ENCODE results near the gene DDR2.
"Not testable (repeated sequence)": the region's sequence is repeated elsewhere in the genome, so short reads cannot be mapped to it uniquely, and the experiment has no call there.

DDR2 gene

DNA sequence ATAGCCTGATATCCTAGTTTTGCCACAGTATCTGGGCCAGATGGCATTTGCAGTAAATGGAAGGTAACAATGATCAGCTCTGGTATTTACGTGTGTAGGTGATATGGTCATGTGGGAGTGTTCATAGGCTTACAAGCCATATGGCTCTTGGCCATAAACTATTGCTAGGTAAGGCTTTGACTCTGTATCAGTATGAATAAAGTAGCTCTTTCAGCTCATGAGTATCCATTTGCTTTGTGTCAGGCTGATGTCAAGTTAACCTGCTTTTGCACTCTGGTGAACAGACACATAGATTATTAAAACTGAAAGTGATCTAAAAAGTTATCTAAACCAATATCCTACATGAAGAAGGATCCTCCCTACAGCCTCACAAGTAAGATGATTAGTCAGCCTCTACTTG is 69.0 kb downstream of the DDR2 start:
- DNase-seq: no peak

DNA sequence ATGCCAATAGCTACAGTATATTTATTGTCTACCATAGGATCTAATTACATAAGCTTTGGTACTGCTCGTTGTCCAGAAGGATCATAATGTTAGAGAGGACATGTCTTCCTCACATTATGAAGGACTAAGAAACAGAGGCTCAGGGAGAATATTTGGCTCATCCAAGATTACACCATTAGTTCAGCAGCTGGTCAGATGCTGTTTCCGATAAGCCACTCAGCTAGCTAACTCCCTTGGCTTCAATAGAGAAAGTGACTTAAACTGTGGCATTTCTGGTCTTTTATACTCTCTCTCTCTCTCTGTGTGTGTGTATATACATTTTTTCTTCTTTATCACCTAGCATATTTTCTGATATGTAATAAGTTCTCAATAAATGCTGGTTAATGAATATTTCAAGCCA is 70.4 kb downstream of the DDR2 start:
- no peak for DNase-seq

DNA sequence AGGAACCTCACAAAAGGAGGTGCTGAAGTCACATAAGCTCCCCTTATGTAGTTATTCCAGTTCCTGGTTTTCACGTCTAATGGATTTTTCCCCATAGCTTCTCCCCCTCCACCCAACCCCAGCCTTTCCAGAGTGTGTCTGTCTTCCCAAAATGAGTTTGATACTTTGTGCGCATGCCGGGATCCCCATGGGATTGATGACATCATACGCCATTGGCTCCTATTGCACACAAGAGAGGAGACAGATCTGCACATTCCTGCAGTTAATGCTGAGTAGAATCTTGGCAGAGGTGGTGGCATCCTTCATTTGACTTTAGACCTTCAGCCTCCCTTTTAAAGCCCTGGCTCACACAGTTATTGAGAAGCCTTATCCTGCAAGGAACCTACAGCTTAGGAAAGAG is 71.4 kb downstream of the DDR2 start:
- DNase-seq: no peak

DNA sequence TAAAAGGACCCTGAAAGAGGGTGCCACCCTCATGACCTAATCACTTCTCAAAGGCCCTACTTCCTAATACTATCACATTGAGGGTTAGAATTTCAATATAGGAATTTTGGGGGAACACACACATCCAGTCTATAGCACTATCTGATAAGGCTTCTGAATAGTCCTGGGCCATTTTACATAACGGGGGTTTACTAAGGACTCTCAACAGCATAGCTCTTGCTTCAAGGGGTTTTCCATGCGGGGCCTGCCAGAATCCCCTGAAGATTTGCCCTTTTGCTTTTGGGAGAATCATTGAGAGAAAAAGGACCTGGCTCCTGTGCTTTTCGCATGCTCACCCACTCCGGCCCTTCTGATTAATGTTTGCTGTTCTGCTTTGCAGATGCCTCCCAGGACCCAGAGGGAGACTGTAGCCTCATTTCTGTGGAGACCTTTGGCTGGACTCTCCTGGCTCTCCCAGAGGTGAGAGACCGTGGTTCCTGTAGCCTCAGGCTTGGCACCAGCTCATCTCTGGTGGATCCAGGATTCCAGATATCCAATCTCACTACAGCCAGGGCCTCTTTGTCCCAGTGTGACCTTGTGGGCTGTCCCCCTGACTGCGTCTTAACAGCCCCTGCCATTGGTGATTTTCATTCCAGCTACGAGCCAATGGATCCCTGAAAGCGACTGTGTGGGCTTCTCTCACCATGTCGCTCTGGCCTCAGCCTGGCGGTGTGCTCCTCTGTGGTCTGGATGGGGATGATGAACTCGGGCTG is 72.6 kb downstream of the DDR2 start:
- DNase-seq: no peak

DNA sequence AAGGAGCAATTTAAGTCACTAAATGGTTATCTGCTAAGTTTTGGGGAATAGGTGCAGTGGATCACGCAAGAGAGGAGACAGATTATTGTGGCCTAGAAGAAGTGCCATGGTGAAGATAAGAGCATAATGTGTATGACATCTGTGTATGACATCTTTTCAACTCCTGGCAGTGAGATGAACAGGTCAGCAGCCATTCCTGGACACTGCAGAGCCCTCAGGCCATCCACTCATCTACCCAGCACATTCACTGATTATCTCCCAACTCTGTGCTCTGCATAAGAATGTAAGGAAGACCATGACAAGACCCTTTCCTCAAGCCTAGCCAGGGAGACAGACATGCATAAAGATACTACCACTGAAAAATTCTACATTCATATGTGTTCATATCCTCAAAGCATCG is 73.7 kb downstream of the DDR2 start:
- no peak for DNase-seq

DNA sequence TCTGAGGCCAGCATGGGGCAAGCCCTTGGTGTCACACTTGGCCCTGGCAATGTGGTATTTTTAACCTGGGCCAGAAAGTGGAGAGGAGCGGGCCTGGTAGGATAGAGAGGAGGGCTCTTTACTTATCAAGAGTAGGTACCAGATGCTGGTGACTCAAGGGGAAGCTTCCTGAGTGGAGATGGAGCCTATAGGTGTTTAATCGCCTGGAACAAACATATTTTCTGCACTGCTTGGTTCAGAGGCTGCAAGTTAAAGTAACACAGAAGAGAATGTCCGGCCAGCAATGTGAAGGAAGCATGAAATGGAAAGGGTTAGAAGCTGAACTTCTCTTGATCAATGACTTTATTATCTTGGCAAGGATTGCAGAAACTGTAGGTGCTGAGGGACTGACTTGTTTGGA is 74.3 kb downstream of the DDR2 start:
- no peak for DNase-seq

DNA sequence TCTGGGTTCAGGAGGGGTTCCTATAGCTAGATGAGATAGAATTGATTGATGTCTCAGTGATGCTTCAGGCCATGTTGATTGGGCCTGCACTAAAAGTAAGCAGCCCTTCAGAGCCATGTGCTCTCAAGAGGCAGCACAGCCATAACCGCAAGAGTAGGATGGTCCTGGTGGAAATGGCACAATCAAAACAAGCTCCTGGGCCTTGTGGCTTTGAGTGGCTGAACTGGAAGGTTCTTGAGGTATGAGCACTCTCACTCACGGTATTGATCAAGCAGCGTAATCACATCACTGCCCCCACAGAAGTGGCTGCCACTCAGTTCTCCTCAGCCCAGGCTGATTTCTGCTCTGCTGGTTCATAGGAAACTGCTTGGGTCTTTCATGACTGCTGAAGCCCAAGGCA is 76.0 kb downstream of the DDR2 start:
- DNase-seq: no peak

DNA sequence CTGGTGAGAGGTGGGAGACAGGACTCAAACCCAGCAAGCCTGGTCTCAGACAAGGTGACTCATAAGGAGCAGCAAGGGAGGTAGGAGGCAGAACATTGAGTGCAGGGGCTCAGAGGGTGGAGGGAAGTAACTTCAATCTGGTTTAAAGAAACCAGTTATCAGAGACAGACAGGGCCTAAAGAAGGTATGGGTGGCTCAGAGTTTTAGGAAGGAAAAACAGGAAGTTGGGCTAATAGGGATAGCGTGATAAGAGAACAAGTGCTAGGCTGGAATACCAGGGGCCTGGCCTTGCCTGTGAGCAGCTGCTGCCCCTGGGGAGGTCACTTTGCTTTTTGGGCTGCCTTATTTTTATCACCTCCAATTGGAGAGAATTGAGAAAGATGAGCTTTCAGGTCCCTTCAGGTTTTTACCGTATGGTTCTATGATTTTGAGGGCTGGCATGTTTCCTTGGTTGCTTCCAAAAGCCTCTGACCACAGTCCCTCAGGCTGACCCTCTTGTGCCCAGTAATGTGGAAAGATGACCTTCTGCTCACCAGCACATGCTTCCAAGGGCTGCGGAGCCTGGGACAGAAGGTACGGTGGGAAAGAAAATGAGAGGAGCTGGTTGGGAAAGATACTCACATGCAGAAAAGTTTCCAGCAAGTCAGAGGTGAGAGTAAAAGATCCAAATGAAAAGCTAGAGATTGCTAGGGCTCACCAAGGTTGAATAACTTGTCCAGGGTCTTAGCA is 77.0 kb downstream of the DDR2 start:
- DNase-seq: no peak

DNA sequence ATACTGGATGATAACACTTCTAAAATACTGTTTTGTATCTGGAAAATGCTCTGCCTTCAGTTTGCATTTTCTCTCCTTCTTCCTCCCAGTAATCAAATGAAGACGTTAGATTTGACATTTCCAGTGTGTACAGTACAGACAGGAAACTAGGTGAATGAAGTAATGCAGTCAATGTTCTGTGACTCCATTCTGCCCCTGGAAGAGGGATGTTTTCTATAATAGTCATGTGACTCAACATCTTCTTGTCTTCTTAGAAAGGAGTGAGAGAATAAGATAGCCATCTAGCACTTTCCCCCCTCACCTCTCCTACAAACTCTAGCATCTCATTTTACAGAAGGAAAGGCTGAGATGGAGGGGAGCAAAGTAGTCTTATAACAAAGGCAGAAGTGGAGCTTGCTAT is 77.6 kb downstream of the DDR2 start:
- no peak for DNase-seq

DNA sequence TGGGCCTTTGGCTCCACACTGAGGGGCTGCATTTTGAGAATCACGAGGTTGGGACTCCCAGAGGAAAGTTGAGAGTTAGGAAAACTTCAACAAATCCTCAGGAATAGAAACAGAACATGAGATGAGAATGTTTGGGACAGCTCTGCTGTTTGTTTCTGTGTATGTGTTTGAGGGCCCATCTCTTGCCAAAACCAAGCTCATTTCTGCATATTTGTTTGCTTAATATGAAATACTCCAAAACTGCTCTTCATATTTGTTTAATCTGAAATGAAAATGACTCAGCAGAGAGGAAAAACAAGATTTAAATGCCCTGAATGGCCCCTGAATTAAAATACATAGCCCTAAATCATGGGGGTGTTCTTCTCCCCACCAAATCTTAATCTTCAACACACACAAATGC is 78.1 kb downstream of the DDR2 start:
- no peak for DNase-seq

DNA sequence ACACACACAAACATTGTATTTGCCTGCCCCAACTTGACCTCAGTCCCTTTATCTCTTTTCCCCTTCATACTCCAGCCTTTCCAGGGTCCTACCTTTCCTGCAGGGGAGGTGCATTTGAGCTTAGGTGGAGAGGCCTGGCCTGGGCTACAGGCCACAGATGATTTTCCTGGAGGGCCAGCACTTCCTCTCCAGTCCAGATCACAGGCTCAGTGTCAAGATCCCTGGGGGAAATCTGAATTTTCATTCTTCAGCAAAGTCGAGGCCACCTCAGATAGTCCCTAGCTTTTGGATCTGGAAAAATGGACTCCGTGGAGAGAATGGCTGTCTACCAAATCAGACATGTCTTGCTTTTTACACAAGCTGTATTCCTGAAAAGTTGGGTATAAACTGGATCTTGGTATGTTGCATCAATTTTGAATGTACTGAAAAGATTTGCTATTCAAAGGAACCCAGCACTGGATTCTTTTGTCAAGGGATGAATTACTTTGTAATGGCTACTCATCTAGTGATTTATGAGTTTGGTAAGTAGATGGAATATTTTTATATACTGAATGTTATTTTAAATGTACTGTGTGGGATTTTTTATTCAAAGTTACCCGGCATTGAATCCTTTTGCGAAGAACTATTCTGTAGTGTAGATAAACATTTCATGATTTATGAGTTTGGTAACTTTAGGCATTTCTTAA is 78.7 kb downstream of the DDR2 start:
- no peak for DNase-seq

DNA sequence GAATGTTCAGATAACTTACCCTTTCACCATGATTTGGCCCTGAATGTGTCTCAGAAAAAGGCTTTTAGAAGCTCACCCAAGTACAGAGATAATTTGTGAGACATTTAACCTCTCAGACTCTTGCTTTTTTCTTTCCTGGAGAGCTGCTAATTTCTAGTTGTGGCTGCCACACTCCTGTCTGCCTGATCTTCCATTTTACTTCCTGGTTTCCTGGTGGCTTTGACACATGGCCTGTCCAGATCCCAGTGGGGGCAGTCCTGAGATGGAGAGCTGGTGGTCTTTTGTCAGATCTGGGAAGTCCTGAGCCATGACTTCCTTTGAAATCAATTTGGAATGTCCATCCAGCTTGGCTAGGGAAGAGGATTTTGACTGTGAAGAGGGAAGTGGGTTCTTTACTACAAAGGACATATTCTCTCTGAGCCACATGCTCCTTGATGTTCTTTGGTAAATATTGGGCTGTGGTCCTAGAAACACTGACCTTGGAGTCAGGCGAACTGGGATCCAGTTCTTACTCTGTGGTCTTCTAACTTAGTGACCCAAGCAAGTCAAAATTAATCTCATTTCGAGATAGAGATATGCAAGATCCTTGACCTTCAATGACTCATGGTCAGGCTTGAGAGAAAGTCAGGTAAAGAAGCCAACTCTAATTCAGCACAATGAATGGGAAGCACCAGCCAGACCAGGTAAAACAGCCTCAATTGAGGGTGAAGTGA is 80.2 kb downstream of the DDR2 start:
- no peak for DNase-seq

DNA sequence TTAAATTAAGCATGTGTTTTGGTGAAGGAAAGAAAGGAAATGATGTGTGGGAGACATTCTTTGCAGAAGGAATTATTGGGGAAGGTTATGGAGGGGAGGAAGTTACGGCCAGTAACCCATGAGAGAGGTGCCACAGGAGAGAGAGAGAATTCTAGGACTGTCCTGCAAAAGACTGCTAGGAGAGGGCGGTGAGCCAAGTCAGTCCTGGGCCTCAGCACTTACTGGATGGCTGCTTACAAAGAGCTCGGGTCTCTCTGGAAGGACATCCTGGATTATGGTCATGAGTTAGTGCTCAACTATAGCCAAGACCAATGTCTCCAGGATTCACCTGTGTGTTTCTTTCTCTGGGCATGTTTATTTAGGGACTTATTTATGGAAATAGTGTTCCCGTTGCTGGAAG is 83.9 kb downstream of the DDR2 start:
- no peak for DNase-seq

DNA sequence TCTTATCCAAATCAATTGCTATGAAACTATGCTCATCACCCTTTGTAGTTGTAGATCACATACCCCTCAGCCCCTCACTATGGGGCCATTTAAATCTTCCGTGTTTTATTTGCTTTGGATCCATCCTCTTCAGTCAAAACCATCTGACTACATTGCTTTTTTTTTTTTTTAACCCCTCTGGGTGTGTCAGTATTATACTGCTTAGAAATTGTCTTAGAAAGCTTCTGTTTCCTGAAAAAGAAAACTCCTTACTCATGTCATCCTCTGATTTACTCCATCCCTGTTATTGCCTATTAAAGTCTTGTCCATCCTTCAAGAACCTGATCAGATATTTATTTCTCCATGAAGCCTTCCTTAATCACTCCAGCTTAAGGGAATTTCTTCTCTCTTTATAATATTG is 84.3 kb downstream of the DDR2 start:
- DNase-seq: no peak

DNA sequence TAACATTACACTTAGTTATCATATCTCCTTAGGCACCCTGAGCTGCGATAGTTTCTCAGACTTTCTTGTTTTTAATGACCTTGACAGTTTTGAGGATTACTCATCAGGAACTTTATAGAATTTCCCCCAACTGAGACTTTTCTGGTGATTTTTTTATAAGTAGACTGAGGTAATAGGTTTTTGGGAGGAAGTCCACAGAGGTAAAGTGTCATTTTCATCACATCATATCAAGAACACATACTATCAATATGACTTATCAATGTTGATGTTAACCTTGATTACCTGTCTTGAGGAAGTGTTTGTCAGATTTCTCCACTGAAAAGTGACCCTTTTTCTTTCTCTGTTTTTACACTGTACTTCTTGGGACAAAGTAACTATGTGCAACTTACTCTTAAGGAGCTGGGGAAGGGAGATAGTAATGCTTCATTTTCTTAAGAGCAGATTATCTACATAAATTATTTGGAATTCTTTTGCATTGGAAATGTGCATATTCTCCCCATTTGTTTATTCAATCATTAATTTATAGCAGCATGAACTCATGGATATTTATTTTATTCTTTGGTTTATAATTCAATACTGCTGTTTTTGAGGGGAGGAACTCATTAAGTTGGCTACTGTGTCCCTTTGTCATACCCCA is 85.4 kb downstream of the DDR2 start:
- DNase-seq: no peak

DNA sequence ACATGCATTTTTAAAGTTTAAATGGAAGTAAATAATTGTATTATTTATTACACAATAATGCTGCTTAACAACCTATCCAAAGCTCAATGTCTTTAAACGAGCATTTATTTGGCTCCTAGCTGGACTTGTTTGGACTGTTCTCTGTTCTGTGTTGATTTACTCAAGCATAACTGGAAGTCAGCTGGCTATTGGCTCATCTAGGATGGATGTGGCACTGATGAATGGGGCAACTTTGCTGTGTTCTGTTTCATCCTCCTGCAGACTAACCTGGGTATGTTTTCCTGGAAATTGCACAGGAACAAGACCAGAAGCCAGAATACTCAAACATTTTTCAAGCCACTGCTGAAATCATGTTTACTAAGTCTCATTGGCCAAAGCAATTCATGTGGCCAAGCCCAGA is 87.4 kb downstream of the DDR2 start:
- no peak for DNase-seq

DNA sequence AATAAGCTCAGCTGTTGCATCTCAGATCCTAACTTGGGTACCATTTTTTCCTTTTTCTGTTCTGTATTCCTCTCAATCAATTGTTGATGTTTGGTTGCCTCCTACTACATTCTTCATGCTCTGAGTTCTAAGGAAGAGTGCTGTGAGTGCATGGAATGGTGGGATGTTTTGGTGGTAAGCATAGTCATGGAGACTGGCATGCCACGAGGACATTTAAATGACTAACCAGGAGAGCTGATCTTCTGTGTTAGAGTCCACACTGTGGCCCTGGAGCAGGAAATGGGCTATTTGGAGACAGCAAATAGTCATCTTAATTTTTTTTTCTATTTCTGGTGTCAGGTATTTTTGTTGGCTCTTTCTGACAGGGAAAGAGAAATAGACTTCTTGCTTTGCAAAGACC is 88.7 kb downstream of the DDR2 start:
- DNase-seq: no peak

DNA sequence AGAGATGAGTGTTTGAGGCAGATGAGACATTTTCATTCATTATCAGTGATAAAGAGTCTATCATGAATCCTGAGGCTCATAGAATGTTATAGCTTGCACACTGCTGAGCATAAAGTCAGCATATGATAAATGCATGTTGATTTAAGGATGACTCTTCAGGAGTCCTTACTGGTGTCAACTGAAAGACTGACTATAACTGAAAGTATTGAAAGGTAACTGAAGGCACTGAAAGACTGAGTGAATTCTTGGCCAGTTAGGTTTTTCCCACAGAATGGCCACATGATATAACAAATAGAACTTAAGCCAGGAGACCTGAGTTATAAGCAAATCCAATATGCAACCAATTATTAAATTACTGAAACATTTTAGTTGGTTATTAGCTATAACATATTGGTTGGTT is 89.2 kb downstream of the DDR2 start:
- no peak for DNase-seq

DNA sequence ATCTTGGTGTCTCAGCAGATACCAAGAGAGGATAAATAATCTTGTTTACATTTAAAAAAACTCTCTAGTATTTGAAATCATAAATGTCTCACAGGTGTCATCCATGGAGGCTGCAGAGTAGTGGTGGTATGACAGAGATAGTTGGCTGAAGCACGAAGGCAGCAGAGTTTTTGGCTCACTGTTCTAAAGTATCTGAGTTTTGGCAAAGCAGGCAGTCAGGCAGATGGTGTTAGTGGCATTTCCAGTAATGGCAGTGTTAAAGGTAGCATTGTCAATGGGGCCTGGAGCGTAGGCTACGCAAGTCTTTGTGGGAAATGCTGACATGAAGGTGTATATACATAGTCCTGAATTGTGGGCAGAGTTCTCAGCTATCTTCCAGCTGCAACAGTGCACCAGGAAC is 89.8 kb downstream of the DDR2 start:
- DNase-seq: no peak

DNA sequence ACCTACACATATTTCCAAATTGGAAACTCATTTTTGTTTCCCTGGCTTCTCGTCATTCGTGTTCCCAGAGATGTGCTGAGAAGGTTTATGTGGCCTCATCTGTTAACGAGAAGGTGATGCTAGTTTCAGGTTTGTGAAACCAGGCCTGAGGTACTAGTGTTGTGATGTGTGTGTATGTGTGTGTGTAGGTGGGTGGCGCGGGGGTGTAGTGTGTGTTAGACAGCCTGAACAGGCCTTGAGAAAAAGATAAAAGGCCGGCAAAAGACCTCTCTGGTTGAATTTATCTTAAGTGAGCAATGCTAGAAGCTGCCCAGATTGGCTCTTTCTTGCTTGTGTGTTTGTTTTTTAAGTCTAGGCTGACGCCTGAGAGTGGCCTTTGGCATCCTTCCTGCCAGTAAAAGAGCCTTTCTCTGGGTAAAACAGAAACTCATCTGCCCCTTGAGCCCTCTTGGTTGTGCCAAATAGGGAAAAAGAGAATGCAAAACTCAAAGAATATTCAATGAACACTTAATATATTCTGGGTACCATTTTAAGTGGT is 92.4 kb downstream of the DDR2 start:
- DNase-seq: no peak

DNA sequence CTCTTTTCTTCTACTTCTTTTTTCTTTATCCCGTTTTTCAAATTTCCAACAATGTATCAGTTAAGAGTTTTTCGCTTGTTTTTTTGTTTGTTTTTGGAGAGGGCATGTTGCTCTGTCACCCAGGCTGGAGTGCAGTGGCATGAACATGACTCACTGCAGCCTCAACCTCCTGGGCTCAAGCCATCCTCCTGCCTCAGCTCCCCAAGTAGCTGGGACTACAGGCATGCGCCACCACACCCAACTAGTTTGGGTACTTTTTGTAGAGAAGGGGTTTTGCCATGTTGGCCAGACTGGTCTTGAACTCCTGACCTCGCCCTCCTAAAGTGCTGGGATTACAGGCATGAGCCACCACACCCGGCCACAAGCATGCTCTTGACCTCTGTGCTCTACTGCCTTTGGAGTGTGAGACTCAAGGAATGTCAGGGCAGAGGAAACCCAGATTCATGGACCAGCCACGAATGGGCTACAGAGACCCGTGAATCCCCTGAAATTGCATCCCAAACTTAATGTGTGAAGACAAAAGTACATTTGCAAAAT is 93.1 kb downstream of the DDR2 start:
- DNase-seq: no peak

DNA sequence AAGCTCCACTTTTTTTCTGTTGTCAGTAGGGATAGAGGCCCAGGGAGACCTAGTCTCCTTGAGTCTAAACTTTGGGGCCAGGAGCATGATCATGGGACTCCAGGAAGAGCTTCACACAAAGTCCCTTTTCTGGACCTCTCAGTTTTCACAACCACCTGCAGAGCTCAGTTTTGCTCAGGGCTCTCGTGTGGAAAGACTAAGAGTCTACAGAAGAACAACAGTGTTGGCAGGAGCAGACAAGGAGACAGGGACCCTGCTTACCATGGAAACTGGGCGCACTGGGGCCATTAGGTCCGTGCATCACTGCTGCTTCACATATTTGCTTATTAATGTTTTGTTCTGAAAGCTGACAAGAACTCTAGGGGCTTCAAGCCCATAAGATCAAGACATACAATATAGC is 94.3 kb downstream of the DDR2 start:
- no peak for DNase-seq

DNA sequence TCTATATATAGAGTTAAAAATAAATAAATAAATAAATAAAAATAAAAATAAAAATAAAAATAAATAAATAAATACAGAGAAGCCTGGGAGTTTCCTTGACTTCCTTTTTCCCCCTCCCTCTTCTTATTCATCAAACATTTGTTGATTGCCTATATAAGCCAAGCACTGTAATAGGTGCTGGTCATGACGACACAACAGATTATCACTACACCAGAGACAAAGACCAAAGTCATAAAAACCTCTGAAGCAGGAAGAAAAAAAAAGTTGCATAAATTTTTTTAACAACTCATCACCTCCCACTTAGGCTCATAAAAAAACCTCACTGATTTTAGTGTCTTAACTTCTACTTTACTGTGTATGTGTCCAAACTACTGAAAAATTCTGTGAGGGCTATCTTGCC is 95.2 kb downstream of the DDR2 start:
- DNase-seq: not testable (repeated sequence)

Measured in SW 1271 (cell line).